K562 (cell line): Measurements from ENCODE around the gene TMPRSS6. TPM values are rescaled to one million over a fixed set of nuclear protein-coding genes. Genes with fewer than 3 reads are reported as not detected.

Source experiments
- ATAC-seq: fragments of 200-7000 bp; cut with Tn5 transposase; 3 replicates; pipeline ENCODE4 v1.9.1; 2020; ENCODE audit warnings: moderate library complexity
- BruUV-seq: library from RNA; stranded (reverse); fragments of 400-500 nt; replicated peaks from 2 replicates; lab custom pipeline; 2021; lab: Mats Ljungman, UMichigan
- CTCF ChIA-PET: fragments of 300-600 bp; formaldehyde crosslinking; extraction: SDS; loops from one replicate; lab custom pipeline; 2021; ENCODE audit warnings: low intra/inter-chr PET ratio; lab: Yijun Ruan, JAX
- POLR2A ChIA-PET: fragments of 300-600, 350-650 bp; sonication (Branson Sonifier 250); formaldehyde crosslinking; extraction: SDS; loops from one replicate; lab custom pipeline; 2021; ENCODE audit warnings: antibody characterized with exemption, inconsistent platforms; lab: Yijun Ruan, JAX
- DNase-seq, 4 experiments: peaks; one replicate each; pipeline versions ENCODE4 v3.0.0 to v3.0.0-alpha.2; 2011 to 2018; ENCODE audit warnings: low spot score in 3 of 4, mixed read lengths in 3 of 4; ENCODE audit errors: extremely low read depth in 1 of 4
- FAIRE-seq: peaks from 2 replicates; lab custom pipeline; 2011; peaks lifted over from hg19 to GRCh38; lab: Jason Lieb, UNC
- H2AFZ ChIP-seq: 2 replicates; pipeline ENCODE4 v1.6.0; 2011; ENCODE audit warnings: low read depth, low read length, control low read depth, inconsistent platforms
- H3K27ac ChIP-seq: fragments of 200-600 bp; 3 replicates; pipeline ENCODE4 v1.8.0; 2011; ENCODE audit warnings: low read depth, mild to moderate bottlenecking, control low read depth, inconsistent platforms, low read length, moderate library complexity, mixed read lengths; ENCODE audit errors: extremely low read depth
- H3K27me3 ChIP-seq, 2 experiments: fragments of 300-600 bp in 1 of 2; 2 replicates in 1 of 2; 3 replicates in 1 of 2; pipeline versions ENCODE4 v1.6.0 to v1.8.0; 2011; ENCODE audit warnings: inconsistent platforms in 2 of 2, low read length in 2 of 2, mild to moderate bottlenecking in 1 of 2, mixed read lengths in 1 of 2, moderate library complexity in 1 of 2; ENCODE audit not compliant: control insufficient read depth in 2 of 2, insufficient read depth in 2 of 2
- H3K36me3 ChIP-seq: fragments of 300-600 bp; 3 replicates; pipeline ENCODE4 v1.8.0; 2011; ENCODE audit warnings: mild to moderate bottlenecking, low read length, inconsistent platforms; ENCODE audit not compliant: control insufficient read depth, insufficient read depth
- H3K4me1 ChIP-seq, 2 experiments: fragments of 200-600 bp in 1 of 2; replicated peaks in 1 of 2; 2 replicates in 1 of 2; 3 replicates in 1 of 2; pipeline versions ENCODE4 v1.5.1 to v1.8.0; 2011; ENCODE audit warnings: inconsistent platforms in 2 of 2, low read length in 2 of 2, mild to moderate bottlenecking in 1 of 2, mixed read lengths in 1 of 2, moderate library complexity in 1 of 2; ENCODE audit not compliant: control insufficient read depth in 2 of 2, insufficient read depth in 2 of 2
- H3K4me2 ChIP-seq: 2 replicates; pipeline ENCODE4 v1.6.1; 2011; ENCODE audit warnings: low read length, control low read depth, inconsistent platforms, mixed read lengths; ENCODE audit not compliant: insufficient read depth
- H3K4me3 ChIP-seq: fragments of 200-600 bp; sonication (generic), shearing (Covaris generic); 2 replicates; pipeline ENCODE4 v1.5.1; 2016; ENCODE audit warnings: control low read depth, inconsistent platforms
- H3K79me2 ChIP-seq: fragments of 200-600 bp; 3 replicates; pipeline ENCODE4 v1.8.0; 2011; ENCODE audit warnings: low read length, inconsistent platforms; ENCODE audit not compliant: control insufficient read depth, insufficient read depth
- H3K9ac ChIP-seq, 2 experiments: 2 replicates each; pipeline versions ENCODE4 v1.6.0 to v1.6.1; 2011; ENCODE audit warnings: low read depth in 2 of 2, low read length in 2 of 2, control low read depth in 1 of 2, inconsistent platforms in 1 of 2, mild to moderate bottlenecking in 1 of 2, mixed read lengths in 1 of 2; ENCODE audit not compliant: insufficient read depth in 1 of 2
- H3K9me1 ChIP-seq: one replicate; pipeline ENCODE4 v1.6.0; 2011; ENCODE audit warnings: inconsistent platforms, mild to moderate bottlenecking, low read length, moderate library complexity; ENCODE audit not compliant: control insufficient read depth, insufficient read depth
- H3K9me3 ChIP-seq: replicated peaks from 2 replicates; pipeline ENCODE4 v1.5.1; 2011; ENCODE audit warnings: low read depth, low read length, inconsistent platforms; ENCODE audit not compliant: control insufficient read depth, insufficient read depth
- H4K20me1 ChIP-seq: replicated peaks from 2 replicates; pipeline ENCODE4 v1.6.1; 2011; ENCODE audit warnings: low read length, inconsistent platforms, mixed read lengths; ENCODE audit not compliant: control insufficient read depth, insufficient read depth
- CTCFL ChIP-seq: IDR thresholded peaks from 2 replicates; pipeline ENCODE4 v1.6.1; 2011; ENCODE audit warnings: borderline replicate concordance, low read depth, mild to moderate bottlenecking, moderate library complexity, low read length; ENCODE audit not compliant: insufficient read depth, poor library complexity, severe bottlenecking
- DEAF1 ChIP-seq: fragments of 450-650 bp; formaldehyde crosslinking; IDR thresholded peaks from 2 replicates; pipeline ENCODE4 v1.4.0; 2020; ENCODE audit warnings: mild to moderate bottlenecking, moderate library complexity
- HCFC1 ChIP-seq: IDR thresholded peaks from 2 replicates; pipeline ENCODE4 v1.6.1; 2012; ENCODE audit warnings: low read depth, low read length, improper control_type of control experiment
- MITF ChIP-seq: IDR thresholded peaks from 2 replicates; pipeline ENCODE4 v1.6.1; 2014; ENCODE audit warnings: antibody characterized with exemption
- NFRKB ChIP-seq: fragments of 450-650 bp; IDR thresholded peaks from 2 replicates; pipeline ENCODE4 v1.6.1; 2016; ENCODE audit warnings: low read depth
- NR2C2 ChIP-seq, 2 experiments: fragments of 200-800 bp in 1 of 2; sonication (Bioruptor generic) in 1 of 2; sonication (generic) in 1 of 2; formaldehyde crosslinking in 1 of 2; IDR thresholded peaks; 2 replicates each; pipeline versions ENCODE4 v1.6.1 to v1.8.0; 2016 to 2022; ENCODE audit warnings: mild to moderate bottlenecking in 1 of 2, missing compliant biosample characterization in 1 of 2, missing genetic modification characterization in 1 of 2, missing genetic modification reagents in 1 of 2
- POLR2AphosphoS5 ChIP-seq: IDR thresholded peaks from 2 replicates; pipeline ENCODE4 v1.6.1; 2011; ENCODE audit warnings: mild to moderate bottlenecking, low read depth, low read length, moderate library complexity; ENCODE audit not compliant: control insufficient read depth, insufficient read depth
- SPI1 ChIP-seq: IDR thresholded peaks from 2 replicates; pipeline ENCODE4 v1.6.1; 2011; ENCODE audit warnings: low read depth, low read length, control low read depth, borderline replicate concordance
- WGBS: fragments of 100-300 bp; shearing (Covaris generic); methylation state at CpG from one replicate; pipeline ENCODE4 v1.1.6; 2016; ENCODE audit warnings: low coverage, mixed read lengths; ENCODE audit not compliant: insufficient coverage; ENCODE audit errors: missing lambda C conversion rate; 5-methylcytosine and 5-hydroxymethylcytosine counted together
- in situ Hi-C: fragments of 300-500 bp; cut with MboI; formaldehyde crosslinking; loops from 4 replicates; pipeline ENCODE4 v1.15.0; 2018; ENCODE audit warnings: inconsistent platforms, mixed read lengths
- intact Hi-C: fragments of 100-400 bp; cut with micrococcal nuclease; formaldehyde crosslinking; loops from 2 replicates; pipeline ENCODE4 v1.14.2; 2022
- polyA plus RNA-seq, 8 experiments: library from polyadenylated mRNA; depleted of rRNA in 4 of 8; stranded (reverse) in 5 of 8; unstranded in 3 of 8; fragments of >200 nt; fragmentation: Nextera tagmentation in 2 of 8; fragmentation: Illumina TruSeq in 1 of 8; extraction: Ambion mirVana in 2 of 8; extraction: Trizol in 1 of 8; gene quantifications; 2 replicates each; pipeline versions ENCODE4 v1.2.1 to v1.2.3, GENCODE V29; 2011 to 2014; ENCODE audit warnings: inconsistent platforms in 1 of 8, missing spikeins in 1 of 8
- total RNA-seq, 7 experiments: library from RNA; depleted of rRNA in 6 of 7; stranded (reverse); fragments of >200 nt in 6 of 7; fragmentation: Illumina TruSeq in 2 of 7; extraction: Trizol in 2 of 7; gene quantifications; 2 replicates each; pipeline versions ENCODE4 v1.2.1 to v1.2.3, GENCODE V29; 2011 to 2021; ENCODE audit warnings: low replicate concordance in 1 of 7

Gene TMPRSS6
- total and polyA plus RNA-seq, 9 of the 15 experiments (the other 6 are each of a cell fraction or from before 2014, with no cell fraction given) = 0.03 TPM; not detected in 8

- in situ Hi-C loops (no loop called here), intact Hi-C loops (no loop called here)
- no TSS peak for BruUV-seq
- no peak overlapping the region for H2AFZ ChIP-seq
- H3K27ac ChIP-seq = no peak overlapping the region
- H3K27me3 ChIP-seq = peaks cover 0 to 42% of the 10 kb centered on the region in 2 experiments; a peak in 2 of 5 replicates
- H4K20me1 ChIP-seq = 0 out of 2 replicates have a peak, but pooled peaks cover 9% of the 10 kb centered on the region
- no peak for TF ChIP-seq POLR2AphosphoS5
- TF ChIP-seq NFRKB = no peak
- TF ChIP-seq CTCFL = no peak
- no peak for TF ChIP-seq NR2C2 (CRISPR knock-in tag; IDR thresholded peaks at IDR 0.05)
- TF ChIP-seq NR2C2 (tag; IDR thresholded peaks at IDR 0.05) = no peak
- TF ChIP-seq HCFC1 = no peak
- no peak for TF ChIP-seq MITF
- no peak for TF ChIP-seq DEAF1 (CRISPR knock-in tag)
- TF ChIP-seq SPI1 = no peak
- CTCF ChIA-PET = no interaction called here
- DNase-seq (no peak), FAIRE-seq (no peak), ATAC-seq (no peak)
- H3K4me1 ChIP-seq = peaks cover 0 to 4% of the 10 kb centered on the region in 2 experiments; a peak in 2 of 5 replicates
- H3K79me2 ChIP-seq = no peaks in the 10 kb centered on the region
- POLR2A ChIA-PET = interaction anchor here (0.7 kb wide), 1 partner anchor 234 kb away, joined by 3 read pairs; no protein-coding TSS in a partner anchor
- H3K9ac ChIP-seq = no peak overlapping the region
- no peaks in the 10 kb centered on the region for H3K36me3 ChIP-seq
- H3K4me3 ChIP-seq = no peak overlapping the region
- no peaks in the 10 kb centered on the region for H3K9me3 ChIP-seq
- H3K9me1 ChIP-seq = peaks cover 4% of the 10 kb centered on the region
- no peak overlapping the region for H3K4me2 ChIP-seq
- WGBS = 0% methylated on average over 3 of the region's 6 CpGs
Measured at GRCh38 chr22:37083914-37084313, 25.6 kb downstream of the TMPRSS6 start.
